GM19372 (cell line): ENCODE measurements around the gene FYN.
"Not testable (repeated sequence)": the region's sequence is repeated elsewhere in the genome, so short reads cannot be mapped to it uniquely, and the experiment has no call there.

ENCODE experiments used
- ATAC-seq: cut with Tn5 transposase; IDR thresholded peaks from one replicate; pipeline ENCODE4 v1.9.1; 2021; ENCODE audit warnings: mild to moderate bottlenecking, low read depth, moderate library complexity; ENCODE audit not compliant: unreplicated experiment

The FYN gene

DNA sequence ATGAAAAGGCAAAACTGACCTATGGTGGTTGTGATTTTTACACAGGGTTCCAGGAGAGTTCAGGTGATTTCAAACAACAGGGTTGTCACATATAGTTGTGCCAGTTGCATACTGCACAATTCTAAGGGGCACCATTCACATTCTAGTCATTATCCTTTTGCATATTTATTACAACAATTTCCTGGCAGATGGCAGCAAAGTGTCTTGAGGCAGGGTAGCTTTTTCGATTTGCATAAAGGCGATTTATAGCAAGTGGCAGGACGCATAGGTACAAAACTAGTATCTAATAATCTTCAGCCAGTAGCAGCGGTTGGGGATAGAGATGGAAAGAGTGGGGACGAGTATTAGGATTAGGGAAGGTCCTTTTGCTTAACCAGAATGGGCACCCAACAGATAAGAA is 221.1 kb downstream of the FYN start:
- no peak for ATAC-seq

GRCh38 chr6:111651185-111652034 is 221.8 kb downstream of the FYN start:
- no peak for ATAC-seq

DNA sequence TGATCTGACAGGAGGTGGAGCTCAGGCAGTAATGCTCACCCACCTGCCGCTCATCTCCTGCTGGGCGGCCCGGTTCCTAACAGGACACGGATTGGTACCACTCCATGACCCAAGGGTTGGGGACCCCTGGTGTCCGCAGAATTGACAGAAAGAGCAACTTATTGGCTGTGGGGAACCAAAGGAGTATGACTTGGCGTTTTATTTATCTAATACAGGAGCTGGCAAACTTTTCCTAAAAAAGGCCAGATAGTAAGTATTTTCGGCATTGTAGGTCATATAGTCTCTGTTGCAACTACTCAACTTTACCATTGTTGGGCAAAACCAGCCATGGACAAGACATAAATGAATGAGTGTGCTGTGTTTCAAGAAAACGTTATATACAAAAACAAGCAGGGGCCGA is 223.2 kb downstream of the FYN start:
- ATAC-seq, result no peak

DNA sequence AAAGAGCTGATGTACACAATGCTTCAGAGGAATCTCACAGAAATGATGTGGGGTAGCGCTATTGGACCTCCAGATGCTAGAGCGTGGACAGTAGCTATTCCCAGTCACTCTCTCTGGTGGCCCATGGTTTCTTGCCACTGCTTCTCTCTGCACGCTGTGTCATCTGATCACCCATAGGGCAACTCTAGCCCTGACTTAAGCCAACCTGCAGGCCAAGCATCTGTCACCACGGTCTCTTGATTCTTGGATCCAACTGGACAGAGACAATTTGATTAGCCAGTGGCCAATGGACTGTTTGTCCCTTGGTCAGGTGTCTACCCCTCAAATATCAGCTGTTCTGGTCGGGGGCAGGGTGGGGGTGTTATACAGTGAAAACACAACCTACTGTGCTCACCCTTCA is 225.2 kb downstream of the FYN start:
- ATAC-seq, result no peak

DNA sequence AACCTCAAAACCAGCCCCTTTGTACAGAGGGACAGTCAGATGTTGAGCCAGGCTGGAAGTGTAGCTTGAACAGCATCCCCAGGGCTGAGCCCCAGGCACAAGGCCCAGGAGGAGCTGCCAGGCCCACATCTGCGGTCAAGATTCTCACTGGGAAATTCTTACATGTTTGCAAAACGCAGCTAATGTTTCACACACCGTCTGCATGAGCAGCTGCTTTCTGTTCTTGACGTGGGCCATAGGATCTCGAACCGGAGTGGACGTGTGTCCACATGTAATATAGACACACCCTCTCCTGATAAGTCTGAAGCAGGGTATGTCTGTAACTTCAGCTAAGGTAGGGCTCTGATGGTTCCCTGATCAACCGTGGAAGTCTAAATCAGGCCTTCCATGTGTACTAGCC is 226.3 kb downstream of the FYN start:
- no peak for ATAC-seq

GRCh38 chr6:111646034-111646433 is 227.2 kb downstream of the FYN start:
- ATAC-seq, result no peak

DNA sequence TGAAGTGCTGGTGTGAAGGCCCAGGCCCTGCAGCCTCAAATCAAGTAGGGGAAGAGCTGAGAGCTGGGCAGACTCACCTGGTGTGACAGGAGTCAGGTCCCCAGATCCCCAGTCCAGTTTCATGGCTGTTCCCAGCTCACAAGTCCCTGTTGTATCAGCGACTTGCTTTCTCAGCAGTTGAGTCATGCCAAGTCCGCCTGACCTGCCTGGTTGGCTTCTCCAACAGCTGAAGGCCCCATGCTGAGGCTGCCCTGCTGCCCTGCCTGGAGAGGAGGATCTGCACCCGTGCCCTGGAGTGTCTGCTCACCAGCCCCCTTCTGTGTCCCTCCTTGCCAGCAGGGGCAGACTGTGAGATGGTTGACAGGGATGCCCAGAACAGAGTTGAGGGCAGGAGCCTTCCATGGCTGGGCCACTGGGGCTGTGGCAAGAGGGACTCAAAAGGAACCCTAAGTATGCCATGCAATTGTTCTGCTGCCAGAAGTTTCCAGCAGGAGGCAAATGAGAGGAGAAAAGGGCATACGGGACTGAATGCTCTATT is 228.3 kb downstream of the FYN start:
- ATAC-seq, result no peak

DNA sequence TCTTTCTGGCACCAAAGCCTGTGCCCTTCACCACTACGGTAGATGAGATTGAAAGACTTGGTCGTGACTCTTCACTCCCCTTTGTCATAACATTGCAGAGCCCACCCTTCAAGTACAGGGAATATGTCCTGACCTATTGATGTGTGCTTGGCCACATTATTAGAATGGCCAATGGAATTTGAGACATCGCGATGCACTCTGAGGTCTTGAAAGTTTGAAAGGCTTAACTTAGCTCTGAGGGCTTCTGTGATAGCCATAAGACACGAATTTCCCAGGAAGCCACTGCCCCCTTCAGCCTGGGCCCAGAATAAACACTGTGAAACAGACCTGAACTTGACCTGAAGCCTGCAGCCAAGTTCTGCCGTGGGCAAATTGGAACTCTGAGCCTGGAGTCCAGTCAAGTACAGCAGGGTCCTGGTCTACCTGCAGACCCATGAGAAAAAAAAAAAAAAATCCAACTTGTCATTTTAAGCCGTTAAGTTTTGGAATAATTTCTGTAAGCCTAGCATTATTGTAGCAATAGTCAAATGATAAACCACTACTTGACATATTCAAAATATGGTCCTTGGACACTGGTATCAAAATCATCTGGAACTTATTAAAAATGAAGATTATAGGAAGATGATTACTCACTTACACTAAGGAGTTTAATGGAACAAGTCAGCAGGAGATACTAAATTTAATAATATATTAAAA is 230.6 kb downstream of the FYN start:
- no peak for ATAC-seq

- ATAC-seq, result no peak
Measured at GRCh38 chr6:111639266-111639665, 234.0 kb downstream of the FYN start.

DNA sequence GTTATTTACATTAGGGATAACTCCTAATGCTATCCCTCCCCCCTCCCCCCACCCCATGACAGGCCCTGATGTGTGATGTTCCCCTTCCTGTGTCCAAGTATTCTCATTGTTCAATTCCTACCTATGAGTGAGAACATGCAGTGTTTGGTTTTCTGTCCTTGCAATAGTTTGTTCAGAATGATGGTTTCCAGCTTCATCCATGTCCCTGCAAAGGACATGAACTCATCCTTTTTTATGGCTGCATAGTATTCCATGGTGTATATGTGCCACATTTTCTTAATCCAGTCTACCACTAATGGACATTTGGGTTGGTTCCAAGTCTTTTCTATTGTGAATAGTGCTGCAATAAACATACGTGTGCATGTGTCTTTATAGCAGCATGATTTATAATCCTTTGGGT is 238.3 kb downstream of the FYN start:
- not testable (repeated sequence) for ATAC-seq

- no peak for ATAC-seq
Measured at GRCh38 chr6:111633822-111634221, 239.4 kb downstream of the FYN start.

GRCh38 chr6:111632468-111633247 is 240.6 kb downstream of the FYN start:
- ATAC-seq, result no peak

- ATAC-seq, result no peak
Measured at GRCh38 chr6:111631903-111632460, 241.3 kb downstream of the FYN start.

GRCh38 chr6:111631018-111631417 is 242.2 kb downstream of the FYN start:
- no peak for ATAC-seq

DNA sequence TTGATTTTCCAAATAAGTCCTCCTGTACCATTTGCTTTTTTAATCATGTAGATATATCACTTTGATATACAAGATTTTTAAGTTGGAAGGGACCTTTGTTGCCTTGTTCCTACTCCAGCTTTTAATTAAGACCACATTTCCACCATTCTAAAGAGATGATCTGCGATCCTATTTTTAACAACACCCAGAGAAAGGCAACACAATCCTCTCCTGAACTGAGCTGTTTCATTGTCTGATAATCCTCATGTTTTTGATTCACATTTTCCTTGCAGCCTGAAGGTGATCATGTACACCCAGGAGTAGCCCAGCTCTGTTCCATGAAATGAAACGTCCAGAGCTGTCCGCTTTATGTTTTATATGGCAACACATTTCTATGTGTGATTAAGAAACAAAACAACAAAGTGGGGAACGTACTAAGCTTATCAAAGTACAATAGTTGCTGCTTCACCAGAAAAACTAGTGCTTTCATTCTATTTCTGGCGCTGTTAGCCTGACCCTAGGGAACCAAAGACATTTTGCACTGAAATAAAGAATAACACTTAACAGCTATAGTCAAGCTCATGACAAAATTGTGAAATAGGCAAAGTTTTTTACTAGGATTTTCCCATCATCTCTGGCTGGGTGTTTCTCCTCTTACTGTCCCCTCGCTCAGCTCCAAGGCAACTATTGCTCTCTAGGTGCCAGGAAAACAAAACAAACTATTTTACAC is 245.0 kb downstream of the FYN start:
- no peak for ATAC-seq

DNA sequence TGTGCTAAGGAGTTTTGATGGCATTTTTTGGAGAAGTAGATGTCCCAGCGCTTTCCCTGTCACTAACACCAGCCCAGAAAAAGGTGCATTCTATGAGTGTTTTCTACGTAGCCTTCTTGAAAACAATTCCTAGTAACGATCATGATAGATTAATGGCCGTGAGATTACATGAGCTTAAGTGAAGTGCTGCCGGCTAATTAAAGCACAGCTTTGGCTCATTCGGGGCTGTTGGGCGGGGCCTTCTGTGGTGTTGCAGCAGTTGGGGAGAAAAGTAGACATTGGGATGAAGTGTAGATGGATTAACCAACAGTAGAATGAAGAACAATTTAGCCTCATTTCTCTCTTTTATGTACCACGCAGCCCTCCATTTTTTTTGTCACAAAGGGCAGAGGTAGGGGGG is 246.8 kb downstream of the FYN start:
- ATAC-seq, result no peak

DNA sequence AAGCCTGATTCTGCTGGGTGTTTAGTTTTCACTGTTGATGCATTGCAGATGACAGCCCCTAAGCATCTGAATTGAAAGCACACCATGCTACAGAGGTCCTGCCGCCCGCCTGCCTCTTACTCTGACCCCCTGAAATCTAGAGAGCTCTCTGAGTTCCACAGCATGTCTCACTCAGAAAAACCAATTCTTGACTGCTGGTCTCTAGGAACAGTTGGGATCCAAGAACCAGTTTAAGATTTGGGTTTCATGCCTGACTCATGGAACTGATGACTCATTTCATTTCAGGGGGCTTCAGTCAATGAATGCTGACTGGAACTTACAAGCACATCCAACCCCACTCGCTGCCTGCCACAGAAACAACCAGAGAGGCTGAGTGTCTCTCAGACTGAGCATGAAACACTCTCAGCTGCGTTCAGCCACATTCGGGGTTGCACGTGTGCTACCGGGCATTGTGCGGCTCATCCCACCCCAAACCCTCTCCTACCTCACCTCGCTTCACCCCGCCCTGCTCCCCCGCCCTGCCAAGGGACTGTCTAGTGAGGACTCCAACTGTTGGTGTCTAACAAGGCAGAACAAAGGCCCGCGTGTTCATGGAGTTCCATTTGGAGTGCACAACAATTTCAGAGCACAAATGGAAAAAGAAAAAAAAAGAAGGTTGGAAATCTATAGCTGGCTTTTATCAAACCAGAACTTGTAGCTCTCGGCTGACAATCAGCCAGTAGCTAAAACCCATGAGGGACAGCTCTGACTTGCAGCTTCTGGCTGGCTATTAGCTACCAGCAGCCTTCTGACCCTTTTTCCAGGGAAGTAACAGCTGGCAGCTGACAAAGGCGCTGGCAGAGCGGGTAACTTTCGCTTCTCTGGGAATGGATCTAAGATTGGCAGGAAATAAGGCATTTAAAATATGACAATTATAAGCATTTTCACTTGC is 247.5 kb downstream of the FYN start:
- ATAC-seq, result no peak

DNA sequence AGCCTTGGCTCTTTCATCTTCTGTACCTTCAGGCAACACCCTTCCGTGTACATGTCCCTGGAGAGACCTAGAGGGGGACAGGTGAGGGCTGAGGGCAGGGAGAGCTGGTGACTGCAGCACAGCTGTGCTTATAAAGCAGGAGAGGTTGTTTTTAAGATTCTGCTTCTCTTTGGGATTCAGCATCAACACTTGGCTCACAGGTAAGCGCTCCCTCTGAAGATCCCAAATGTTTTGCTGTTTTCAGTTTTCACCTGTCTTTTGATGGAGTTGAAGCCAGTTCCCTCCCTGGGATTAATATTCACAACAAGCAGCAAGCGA is 248.2 kb downstream of the FYN start:
- no peak for ATAC-seq

GRCh38 chr6:111624401-111625098 is 248.7 kb downstream of the FYN start:
- no peak for ATAC-seq
